Keratinocyte (primary cell): ENCODE results near the gene ZNF335. TPM values are rescaled to one million over a fixed set of nuclear protein-coding genes. Genes with fewer than 3 reads are reported as not detected.

ENCODE experiments used
- DNase-seq: peaks from one replicate; pipeline ENCODE4 v3.0.0-alpha.2; 2011; ENCODE audit warnings: low read depth, missing footprints, low spot score
- FAIRE-seq: peaks from 2 replicates; lab custom pipeline; 2011; peaks lifted over from hg19 to GRCh38; lab: Jason Lieb, UNC
- H2AFZ ChIP-seq: 2 replicates; pipeline ENCODE4 v1.6.0; 2012; ENCODE audit warnings: low read length, control low read depth, inconsistent platforms; ENCODE audit not compliant: control insufficient read depth
- H3K27ac ChIP-seq: 2 replicates; pipeline ENCODE4 v1.5.1; 2011; ENCODE audit warnings: low read length; ENCODE audit not compliant: control insufficient read depth, insufficient read depth
- H3K27me3 ChIP-seq: 3 replicates; pipeline ENCODE4 v1.6.0; 2011; ENCODE audit warnings: low read length; ENCODE audit not compliant: control insufficient read depth, insufficient read depth; ENCODE audit errors: extremely low read depth
- H3K36me3 ChIP-seq, 2 experiments: 2 replicates in 1 of 2; 3 replicates in 1 of 2; pipeline ENCODE4 v1.5.1; 2011; ENCODE audit warnings: low read length in 2 of 2, mild to moderate bottlenecking in 1 of 2; ENCODE audit not compliant: control insufficient read depth in 2 of 2, insufficient read depth in 2 of 2; ENCODE audit errors: extremely low read depth in 1 of 2
- H3K4me1 ChIP-seq: 3 replicates; pipeline ENCODE4 v1.5.1; 2011; ENCODE audit warnings: low read length; ENCODE audit not compliant: control insufficient read depth, insufficient read depth; ENCODE audit errors: extremely low read depth
- H3K4me2 ChIP-seq: 3 replicates; pipeline ENCODE4 v1.6.0; 2011; ENCODE audit warnings: low read depth, low read length; ENCODE audit not compliant: control insufficient read depth, insufficient read depth; ENCODE audit errors: extremely low read depth
- H3K4me3 ChIP-seq, 3 experiments: fragments of 200-600 bp in 1 of 3; sonication (generic) in 1 of 3; 2 replicates in 2 of 3; 3 replicates in 1 of 3; pipeline ENCODE4 v1.5.1; 2011 to 2016; ENCODE audit warnings: low read length in 3 of 3, mild to moderate bottlenecking in 3 of 3, control low read depth in 2 of 3, inconsistent platforms in 1 of 3, low read depth in 1 of 3, mixed read lengths in 1 of 3, mixed run types in 1 of 3, moderate library complexity in 1 of 3; ENCODE audit not compliant: control insufficient read depth in 2 of 3, insufficient read depth in 2 of 3; ENCODE audit errors: extremely low read depth in 1 of 3
- H3K79me2 ChIP-seq: 2 replicates; pipeline ENCODE4 v1.6.0; 2012; ENCODE audit warnings: low read length; ENCODE audit not compliant: control insufficient read depth, insufficient read depth
- H3K9ac ChIP-seq: 3 replicates; pipeline ENCODE4 v1.6.0; 2011; ENCODE audit warnings: low read length; ENCODE audit not compliant: control insufficient read depth, insufficient read depth; ENCODE audit errors: extremely low read depth
- H3K9me1 ChIP-seq: 3 replicates; pipeline ENCODE4 v1.6.0; 2011; ENCODE audit warnings: low read length; ENCODE audit not compliant: control insufficient read depth, insufficient read depth; ENCODE audit errors: extremely low read depth
- H3K9me3 ChIP-seq: 2 replicates; pipeline ENCODE4 v1.5.1; 2012; ENCODE audit warnings: low read depth, low read length; ENCODE audit not compliant: control insufficient read depth
- H4K20me1 ChIP-seq: 3 replicates; pipeline ENCODE4 v1.6.0; 2011; ENCODE audit warnings: low read length; ENCODE audit not compliant: control insufficient read depth, insufficient read depth; ENCODE audit errors: extremely low read depth
- CTCF ChIP-seq, 3 experiments: IDR thresholded peaks in 1 of 3; conservative IDR thresholded peaks in 1 of 3; optimal IDR thresholded peaks in 1 of 3; 2 replicates in 2 of 3; 3 replicates in 1 of 3; pipeline versions ENCODE3 to v1.5.1; 2011; ENCODE audit warnings: low read length in 3 of 3, mild to moderate bottlenecking in 3 of 3, moderate library complexity in 2 of 3, control low read depth in 1 of 3, inconsistent platforms in 1 of 3; ENCODE audit not compliant: insufficient read depth in 2 of 3; ENCODE audit errors: extremely low read depth in 1 of 3
- EZH2 ChIP-seq: IDR thresholded peaks from one replicate; pipeline ENCODE4 v1.6.1; 2012; ENCODE audit warnings: inconsistent platforms, mild to moderate bottlenecking, low read length, moderate library complexity
- dilution Hi-C: fragments of 300-500 bp; cut with MboI; formaldehyde crosslinking; loops from one replicate; pipeline ENCODE4 v1.7.0; 2020; ENCODE audit warnings: low sequenced_read_pairs; ENCODE audit not compliant: extremely low pct_ligation_motif_present
- polyA plus RNA-seq, 5 experiments: library from polyadenylated mRNA; depleted of rRNA in 3 of 5; stranded (reverse) in 3 of 5; stranded (forward) in 1 of 5; unstranded in 1 of 5; fragments of >200 nt; gene quantifications; 1 replicate in 1 of 5; 2 replicates in 3 of 5; 3 replicates in 1 of 5; pipeline versions ENCODE4 v1.2.1 to v1.2.3, GENCODE V29; 2011 to 2012; ENCODE audit warnings: missing spikeins in 2 of 5, low read depth in 1 of 5, low replicate concordance in 1 of 5

ZNF335 gene
- polyA plus RNA-seq, 1 donor (not counting 4 experiments of a cell fraction or from before 2014, with no cell fraction given), result 5.8 TPM

GRCh38 chr20:45949542-45950329, 22.3 kb downstream of the ZNF335 start:
- H3K36me3 ChIP-seq, result peaks cover 50 to 75% of the 10 kb centered on the region in 2 experiments
- no peak overlapping the region for H3K9ac ChIP-seq
- H3K27ac ChIP-seq, result no peak overlapping the region
- H2AFZ ChIP-seq, result no peak overlapping the region
- H3K4me2 ChIP-seq, result no peak overlapping the region
- no peak overlapping the region for H3K4me3 ChIP-seq
- no peak for DNase-seq
- H3K27me3 ChIP-seq, result no peaks in the 10 kb centered on the region
- no peak for FAIRE-seq
- no peaks in the 10 kb centered on the region for H3K79me2 ChIP-seq
- TF ChIP-seq CTCF (optimal IDR thresholded peaks at IDR 0.05 in 1 of 3, IDR thresholded peaks at IDR 0.05 in 1 of 3, conservative IDR thresholded peaks at IDR 0.05 in 1 of 3; ENCODE audit: extremely low read depth in 1 of 3, insufficient read depth in 2 of 3, low read length in 3 of 3), result no peak
- no peak for TF ChIP-seq EZH2
- no peaks in the 10 kb centered on the region for H3K9me3 ChIP-seq
- dilution Hi-C loops, result no loop called here
- no peaks in the 10 kb centered on the region for H4K20me1 ChIP-seq
- no peaks in the 10 kb centered on the region for H3K9me1 ChIP-seq
- H3K4me1 ChIP-seq, result peaks cover 2% of the 10 kb centered on the region

DNA sequence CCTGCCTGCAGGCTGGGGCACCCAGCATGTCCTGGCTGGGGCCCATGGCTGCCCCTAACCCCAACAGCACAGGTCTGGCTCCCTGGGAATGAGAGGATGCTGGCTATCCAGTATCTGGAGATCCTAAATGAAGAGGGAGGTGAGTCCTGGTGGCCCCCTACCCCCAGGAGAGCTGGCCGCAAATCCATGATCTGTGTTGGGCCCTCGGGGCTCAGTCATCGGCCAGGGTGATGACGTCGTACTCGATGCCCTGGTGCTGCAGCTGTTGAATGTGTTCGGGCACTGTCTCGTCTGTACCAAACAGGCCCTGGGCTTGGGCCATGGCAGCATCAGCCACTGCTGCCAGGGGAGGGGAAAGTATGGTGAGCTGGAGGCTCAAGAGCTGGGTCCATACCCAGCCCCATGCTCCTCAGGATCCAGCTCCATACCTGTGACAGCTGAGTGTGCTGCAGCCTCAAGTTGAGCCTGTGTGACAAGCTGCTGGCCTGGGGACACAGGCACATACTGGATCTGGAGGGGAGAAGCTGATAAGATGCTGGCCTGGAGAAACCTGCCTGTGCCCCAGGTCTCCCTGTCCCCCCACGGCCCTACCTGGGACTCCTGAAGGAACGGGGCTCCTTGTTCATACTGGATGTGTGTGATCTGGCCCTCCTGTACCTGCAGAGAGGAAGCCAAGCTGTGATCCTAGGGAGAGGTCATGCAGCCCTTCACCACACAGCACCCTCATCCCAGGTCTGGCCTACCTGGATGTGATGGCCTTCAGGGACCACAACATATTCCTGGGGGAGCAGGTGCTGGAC, 23.1 kb downstream of the ZNF335 start:
- H3K27ac ChIP-seq, result no peak overlapping the region
- H4K20me1 ChIP-seq, result no peaks in the 10 kb centered on the region
- H2AFZ ChIP-seq, result no peak overlapping the region
- no peak for FAIRE-seq
- DNase-seq, result no peak
- no peaks in the 10 kb centered on the region for H3K27me3 ChIP-seq
- H3K36me3 ChIP-seq, result peaks cover 51 to 74% of the 10 kb centered on the region in 2 experiments
- no peak overlapping the region for H3K4me2 ChIP-seq
- no peaks in the 10 kb centered on the region for H3K9me1 ChIP-seq
- peaks cover 10% of the 10 kb centered on the region for H3K4me1 ChIP-seq
- no peak overlapping the region for H3K4me3 ChIP-seq
- dilution Hi-C loops, result no loop called here
- no peaks in the 10 kb centered on the region for H3K79me2 ChIP-seq
- no peak overlapping the region for H3K9ac ChIP-seq
- TF ChIP-seq EZH2 (no peak), CTCF (optimal IDR thresholded peaks at IDR 0.05 in 1 of 3, IDR thresholded peaks at IDR 0.05 in 1 of 3, conservative IDR thresholded peaks at IDR 0.05 in 1 of 3; ENCODE audit: extremely low read depth in 1 of 3, insufficient read depth in 2 of 3, low read length in 3 of 3) (no peak)
- H3K9me3 ChIP-seq, result no peaks in the 10 kb centered on the region
